ENCODE measurements around the gene SSX4B. TPM values are rescaled to one million over a fixed set of nuclear protein-coding genes. Genes with fewer than 3 reads are reported as not detected.
"Not testable (repeated sequence)": the region's sequence is repeated elsewhere in the genome, so short reads cannot be mapped to it uniquely, and the experiment has no call there.

Gene SSX4B
- total RNA-seq, 4 donors from 2014 or later, result not detected

- Histone ChIP-seq H3K4me3 (no peak overlapping the region), H3K27me3 (no peaks in the 10 kb centered on the region), H3K4me1 (no peaks in the 10 kb centered on the region), H3K9me3 (no peaks in the 10 kb centered on the region), H3K36me3 (no peaks in the 10 kb centered on the region), H3K27ac (no peak overlapping the region)
- TF ChIP-seq POLR2A (IDR thresholded peaks at IDR 0.05) (no peak), CTCF (IDR thresholded peaks at IDR 0.05) (no peak)
- no peak for DNase-seq
Measured at GRCh38 chrX:48357681-48358080, 54.1 kb downstream of the SSX4B start.

- H3K27ac ChIP-seq, H3K4me1 ChIP-seq, H3K36me3 ChIP-seq, H3K27me3 ChIP-seq, H3K9me3 ChIP-seq, DNase-seq, H3K4me3 ChIP-seq: not testable (repeated sequence)
Measured at GRCh38 chrX:48356315-48357094, 55.3 kb downstream of the SSX4B start, which contains the start of gene SSX3. Gene SSX3 (minus strand): TSS chrX:48356703. CDS start chrX:48355249, 1,454 bp downstream.

Small RNA genes lying within 50 kb of the gene (small RNA-seq; reads per million reads assigned to genes)
- gene AL606490.4 (0 reads per million in 2 donors), gene AL606490.7 (0 reads per million in 2 donors)

Other genes with a start within 250 kb of the SSX4B start
- not detected for gene SSX5, start 215.2 kb downstream of the SSX4B start, total RNA-seq
- not detected for gene SSX1, start 156.6 kb downstream of the SSX4B start, total RNA-seq
- gene SSX3, start 55.3 kb downstream of the SSX4B start, total RNA-seq, result not detected
- gene SSX4, start 28.4 kb downstream of the SSX4B start, total RNA-seq, result not detected
- gene SLC38A5, start 58.3 kb upstream of the SSX4B start, total RNA-seq, result 10 to 100 TPM in 3 of 4 donors, 1 to 10 TPM in 1; 9.1 to 26.4 (median 10.9) TPM
- 10 to 100 TPM; 12.5 to 67.7 (median 26.4) TPM for gene FTSJ1, start 64.2 kb upstream of the SSX4B start, total RNA-seq
- gene PORCN, start 97.0 kb upstream of the SSX4B start, total RNA-seq, result 10 to 100 TPM in 1 of 4 donors, 1 to 10 TPM in 3; 3.7 to 11.4 (median 5.2) TPM
- gene EBP, start 109.8 kb upstream of the SSX4B start, total RNA-seq, result 100 to 1,000 TPM in 3 of 4 donors, 10 to 100 TPM in 1; 47.0 to 189 (median 134) TPM
- gene TBC1D25, start 127.8 kb upstream of the SSX4B start, total RNA-seq, result 10 to 100 TPM in 2 of 4 donors, 1 to 10 TPM in 2; 9.3 to 14.9 (median 11.3) TPM
- gene RBM3, start 162.5 kb upstream of the SSX4B start, total RNA-seq, result 100 to 1,000 TPM; 118 to 178 (median 151) TPM
- gene WDR13, start 185.5 kb upstream of the SSX4B start, total RNA-seq, result 100 to 1,000 TPM in 2 of 4 donors, 10 to 100 TPM in 2; 95.1 to 218 (median 107) TPM

Measured in Peyer's patch (tissue), 4 donors.